Common myeloid progenitor, CD34-positive (primary cell): ENCODE results near the gene RNU4-1.
A peak's percentile ranks its signal among the peaks of the same experiment; 100 is the strongest.

Experiments
- CTCF ChIA-PET: fragments of 350-600 bp; sonication (Branson Sonifier 250); formaldehyde crosslinking; loops from one replicate; lab custom pipeline; 2021; ENCODE audit warnings: antibody characterized with exemption; lab: Charles Lee
- POLR2A ChIA-PET: fragments of 350-600 bp; sonication (Branson Sonifier 250); formaldehyde crosslinking; loops from one replicate; lab custom pipeline; 2021; ENCODE audit warnings: antibody characterized with exemption; lab: Charles Lee
- DNase-seq, 3 donors: peaks; one replicate each; pipeline versions ENCODE4 v3.0.0 to v3.0.0-alpha.2; 2013
- H3K27ac ChIP-seq, 2 experiments: 1 replicate in 1 of 2; 2 replicates in 1 of 2; pipeline ENCODE4 v1.7.0; 2013; ENCODE audit warnings: inconsistent platforms in 2 of 2, low read length in 2 of 2, mild to moderate bottlenecking in 2 of 2, low read depth in 1 of 2, moderate library complexity in 1 of 2; ENCODE audit not compliant: severe bottlenecking in 2 of 2, insufficient read depth in 1 of 2, poor library complexity in 1 of 2
- H3K27me3 ChIP-seq, 5 experiments: replicated peaks in 2 of 5; 1 replicate in 3 of 5; 2 replicates in 2 of 5; pipeline versions ENCODE4 v1.6.1 to v1.7.0; 2013; ENCODE audit warnings: low read length in 4 of 5, mild to moderate bottlenecking in 2 of 5, moderate library complexity in 2 of 5, inconsistent platforms in 1 of 5; ENCODE audit not compliant: insufficient read depth in 5 of 5, control insufficient read depth in 4 of 5
- H3K36me3 ChIP-seq, 4 experiments: 1 replicate in 2 of 4; 2 replicates in 2 of 4; pipeline versions ENCODE4 v1.6.1 to v1.7.0; 2013; ENCODE audit warnings: low read length in 3 of 4, control low read depth in 1 of 4, mild to moderate bottlenecking in 1 of 4; ENCODE audit not compliant: control insufficient read depth in 4 of 4, insufficient read depth in 4 of 4
- H3K4me1 ChIP-seq, 4 experiments: 1 replicate in 3 of 4; 2 replicates in 1 of 4; pipeline versions ENCODE4 v1.6.1 to v1.7.1; 2013; ENCODE audit warnings: low read length in 3 of 4, mild to moderate bottlenecking in 3 of 4, control low read depth in 1 of 4, inconsistent platforms in 1 of 4, moderate library complexity in 1 of 4; ENCODE audit not compliant: control insufficient read depth in 4 of 4, insufficient read depth in 4 of 4; ENCODE audit errors: control extremely low read depth in 1 of 4
- H3K4me3 ChIP-seq, 7 experiments: 1 replicate in 4 of 7; 2 replicates in 3 of 7; pipeline versions ENCODE4 v1.5.1 to v1.7.0; 2013; ENCODE audit warnings: mild to moderate bottlenecking in 7 of 7, low read length in 6 of 7, moderate library complexity in 6 of 7, inconsistent platforms in 2 of 7, low read depth in 2 of 7, control low read depth in 1 of 7; ENCODE audit not compliant: insufficient read depth in 4 of 7, control insufficient read depth in 1 of 7; ENCODE audit errors: extremely low read depth in 1 of 7
- H3K9me3 ChIP-seq, 5 experiments: 1 replicate in 4 of 5; 2 replicates in 1 of 5; pipeline versions ENCODE4 v1.6.1 to v1.7.1; 2013; ENCODE audit warnings: low read length in 4 of 5, mild to moderate bottlenecking in 2 of 5, inconsistent platforms in 1 of 5, low read depth in 1 of 5, moderate library complexity in 1 of 5; ENCODE audit not compliant: control insufficient read depth in 4 of 5, insufficient read depth in 2 of 5; ENCODE audit errors: control extremely low read depth in 1 of 5
- WGBS: methylation state at CpG from one replicate; pipeline ENCODE4 v1.1.5; 2013; ENCODE audit not compliant: insufficient coverage; 5-methylcytosine and 5-hydroxymethylcytosine counted together

RNU4-1 gene

GRCh38 chr12:120264086-120264903 is 28.7 kb downstream of the RNU4-1 start:
- CTCF ChIA-PET = interaction anchor here (1.1 to 43.0 kb wide), 4 partner anchors 18 to 63 kb away, joined by 3 to 879 read pairs (median 216); partner anchors contain the start of gene RPLP0
- Histone ChIP-seq H3K27me3 (no peaks in the 10 kb centered on the region), H3K27ac (peak overlapping the region in 1 of 2 experiments; percentile 61), H3K4me3 (peak overlapping the region in 6 of 7 experiments; percentile 67 to 86 (median 78)), H3K9me3 (no peaks in the 10 kb centered on the region), H3K36me3 (no peaks in the 10 kb centered on the region), H3K4me1 (peaks cover 13 to 67% (median 49%) of the 10 kb centered on the region in 4 experiments)
- DNase-seq = no peak
- POLR2A ChIA-PET = interaction anchor here (0.7 to 4.1 kb wide), 3 partner anchors 11 to 186 kb away, joined by 3 to 42 read pairs (median 5); partner anchors contain the start of genes RNU4-1 and RNU4-2
- 89% methylated on average over 9 of the region's 15 CpGs for WGBS

GRCh38 chr12:120263748-120264085 is 29.3 kb downstream of the RNU4-1 start:
- Histone ChIP-seq H3K4me1 (peaks cover 13 to 67% (median 49%) of the 10 kb centered on the region in 4 experiments), H3K27me3 (no peaks in the 10 kb centered on the region), H3K4me3 (peak overlapping the region in 4 of 7 experiments; percentile 59 to 86 (median 78)), H3K27ac (peak overlapping the region in 1 of 2 experiments; percentile 55), H3K36me3 (no peaks in the 10 kb centered on the region), H3K9me3 (no peaks in the 10 kb centered on the region)
- 94% methylated on average over 3 of the region's 5 CpGs for WGBS
- POLR2A ChIA-PET = no interaction called here
- no peak for DNase-seq
- CTCF ChIA-PET = interaction anchor here (1.1 to 43.0 kb wide), 3 partner anchors 18 to 63 kb away, joined by 3 to 879 read pairs (median 425); partner anchors contain the start of gene RPLP0

GRCh38 chr12:120262852-120263747 is 29.9 kb downstream of the RNU4-1 start:
- Histone ChIP-seq H3K4me1 (peaks cover 13 to 64% (median 49%) of the 10 kb centered on the region in 4 experiments), H3K36me3 (no peaks in the 10 kb centered on the region), H3K4me3 (peak overlapping the region in 5 of 7 experiments; percentile 29 to 79 (median 44)), H3K9me3 (no peaks in the 10 kb centered on the region), H3K27ac (peak overlapping the region in 1 of 2 experiments; percentile 55), H3K27me3 (no peaks in the 10 kb centered on the region)
- no peak for DNase-seq
- 80% methylated on average over 9 of the region's 15 CpGs for WGBS
- ChIA-PET CTCF (interaction anchor here (0.9 to 43.0 kb wide), 5 partner anchors 17 to 74 kb away, joined by 3 to 879 read pairs (median 3); partner anchors contain the start of gene RPLP0), POLR2A (interaction anchor here (0.6 to 2.3 kb wide), 7 partner anchors 9 to 115 kb away, joined by 3 to 14 read pairs (median 4); partner anchors contain the start of genes RNU4-1, RNU4-2 and RPLP0)

- peak overlapping the region in 1 of 2 experiments; percentile 55 for H3K27ac ChIP-seq
- POLR2A ChIA-PET = interaction anchor here (0.6 to 2.3 kb wide), 8 partner anchors 8 to 116 kb away, joined by 3 to 14 read pairs (median 4); partner anchors contain the start of genes RNU4-1, RNU4-2 and RPLP0
- H3K36me3 ChIP-seq = no peaks in the 10 kb centered on the region
- 50% methylated on average over 10 of the region's 10 CpGs for WGBS
- CTCF ChIA-PET = interaction anchor here (0.9 to 43.0 kb wide), 6 partner anchors 13 to 73 kb away, joined by 3 to 879 read pairs (median 4); partner anchors contain the start of gene RPLP0
- peak overlapping the region in 5 of 7 experiments; percentile 29 to 79 (median 42) for H3K4me3 ChIP-seq
- peaks cover 13 to 55% (median 48%) of the 10 kb centered on the region in 4 experiments for H3K4me1 ChIP-seq
- DNase-seq = peak; percentile 43 to 78 (median 73)
- H3K27me3 ChIP-seq = no peaks in the 10 kb centered on the region
- no peaks in the 10 kb centered on the region for H3K9me3 ChIP-seq
Measured at GRCh38 chr12:120261951-120262851, 30.8 kb downstream of the RNU4-1 start.

GRCh38 chr12:120260607-120261006 is 32.4 kb downstream of the RNU4-1 start:
- ChIA-PET POLR2A (interaction anchor here (1.3 kb wide), 1 partner anchor 31 kb away, joined by 3 read pairs; no protein-coding TSS in a partner anchor), CTCF (interaction anchor here (1.6 to 43.0 kb wide), 3 partner anchors 15 to 36 kb away, joined by 5 to 879 read pairs (median 425); no protein-coding TSS in a partner anchor)
- Histone ChIP-seq H3K4me1 (peaks cover 13 to 51% (median 42%) of the 10 kb centered on the region in 4 experiments), H3K27ac (no peak overlapping the region), H3K4me3 (no peak overlapping the region), H3K9me3 (no peaks in the 10 kb centered on the region), H3K36me3 (no peaks in the 10 kb centered on the region), H3K27me3 (no peaks in the 10 kb centered on the region)
- DNase-seq = no peak
- 100% methylated on average over 2 of the region's 5 CpGs for WGBS
